ENCODE measurements around the gene AOPEP.

- TF ChIP-seq CEBPB (IDR thresholded peaks at IDR 0.05) (no peak), EP300 (IDR thresholded peaks at IDR 0.05; ENCODE audit: borderline replicate concordance) (no peak), YY1 (IDR thresholded peaks at IDR 0.05; ENCODE audit: low read depth) (no peak), EGR1 (IDR thresholded peaks at IDR 0.05) (no peak), TCF12 (IDR thresholded peaks at IDR 0.05; ENCODE audit: low read depth) (no peak), MAX (IDR thresholded peaks at IDR 0.05) (no peak), TAF1 (IDR thresholded peaks at IDR 0.05; ENCODE audit: low read depth) (no peak), RAD21 (IDR thresholded peaks at IDR 0.05; ENCODE audit: low read depth) (no peak), ZBTB7A (IDR thresholded peaks at IDR 0.05; ENCODE audit: low read depth) (no peak), REST (IDR thresholded peaks at IDR 0.05; ENCODE audit: low read depth) (no peak), FOXM1 (IDR thresholded peaks at IDR 0.05; ENCODE audit: borderline replicate concordance, low read depth) (no peak), USF1 (IDR thresholded peaks at IDR 0.05) (no peak)
Measured at GRCh38 chr9:95057101-95057500, 330.6 kb downstream of the AOPEP start.
